ENCODE results near the gene SCN4B.

The SCN4B gene

GRCh38 chr11:118092907-118093571, 59.6 kb downstream of the SCN4B start:
- Mint-ChIP-seq H3K36me3 (ENCODE audit: insufficient read depth) (no peaks in the 10 kb centered on the region), H3K4me3 (no peak overlapping the region), H3K9me3 (peaks cover 6% of the 10 kb centered on the region), H3K4me1 (no peaks in the 10 kb centered on the region), H3K27ac (ENCODE audit: low read depth) (no peak overlapping the region), H3K27me3 (peaks cover 50% of the 10 kb centered on the region)
- DNase-seq (ENCODE audit: low spot score in 2 of 2): no peak
- ATAC-seq (replicated peaks; ENCODE audit: extremely low read depth, poor library complexity, severe bottlenecking): no peak

GRCh38 chr11:118091690-118092089, 60.9 kb downstream of the SCN4B start:
- Mint-ChIP-seq H3K4me1 (no peaks in the 10 kb centered on the region), H3K27ac (ENCODE audit: low read depth) (no peak overlapping the region), H3K36me3 (ENCODE audit: insufficient read depth) (peaks cover 1% of the 10 kb centered on the region), H3K4me3 (no peak overlapping the region), H3K9me3 (peaks cover 6% of the 10 kb centered on the region), H3K27me3 (peaks cover 50% of the 10 kb centered on the region)
- DNase-seq (ENCODE audit: low spot score in 2 of 2) (no peak), ATAC-seq (replicated peaks; ENCODE audit: extremely low read depth, poor library complexity, severe bottlenecking) (no peak)

GRCh38 chr11:118090545-118091162, 62.0 kb downstream of the SCN4B start:
- H3K4me3 Mint-ChIP-seq: no peak overlapping the region
- ATAC-seq (replicated peaks; ENCODE audit: extremely low read depth, poor library complexity, severe bottlenecking): no peak
- H3K27ac Mint-ChIP-seq (ENCODE audit: low read depth): no peak overlapping the region
- peaks cover 6% of the 10 kb centered on the region for H3K9me3 Mint-ChIP-seq
- H3K36me3 Mint-ChIP-seq (ENCODE audit: insufficient read depth): peaks cover 1% of the 10 kb centered on the region
- H3K4me1 Mint-ChIP-seq: no peaks in the 10 kb centered on the region
- peaks cover 52% of the 10 kb centered on the region for H3K27me3 Mint-ChIP-seq
- DNase-seq (ENCODE audit: low spot score in 2 of 2): no peak

- Mint-ChIP-seq H3K27ac (ENCODE audit: low read depth) (no peak overlapping the region), H3K9me3 (peaks cover 6% of the 10 kb centered on the region), H3K36me3 (ENCODE audit: insufficient read depth) (peaks cover 1% of the 10 kb centered on the region), H3K4me3 (no peak overlapping the region), H3K4me1 (no peaks in the 10 kb centered on the region), H3K27me3 (peaks cover 52% of the 10 kb centered on the region)
- DNase-seq (ENCODE audit: low spot score in 2 of 2) (no peak), ATAC-seq (replicated peaks; ENCODE audit: extremely low read depth, poor library complexity, severe bottlenecking) (no peak)
Measured at GRCh38 chr11:118088531-118088930, 64.1 kb downstream of the SCN4B start.

- H3K9me3 Mint-ChIP-seq: peaks cover 6% of the 10 kb centered on the region
- H3K4me1 Mint-ChIP-seq: no peaks in the 10 kb centered on the region
- H3K36me3 Mint-ChIP-seq (ENCODE audit: insufficient read depth): peaks cover 1% of the 10 kb centered on the region
- H3K4me3 Mint-ChIP-seq: no peak overlapping the region
- peaks cover 52% of the 10 kb centered on the region for H3K27me3 Mint-ChIP-seq
- ATAC-seq (replicated peaks; ENCODE audit: extremely low read depth, poor library complexity, severe bottlenecking): no peak
- H3K27ac Mint-ChIP-seq (ENCODE audit: low read depth): no peak overlapping the region
- no peak for DNase-seq (ENCODE audit: low spot score in 2 of 2)
Measured at GRCh38 chr11:118087931-118088330, 64.7 kb downstream of the SCN4B start.

GRCh38 chr11:118086913-118087768, 65.5 kb downstream of the SCN4B start, which contains the start of gene SMIM35:
Gene SMIM35, minus strand, starts transcription at chr11:118086963. Its CDS starts 206 bp downstream, at chr11:118086757.
- H3K27ac Mint-ChIP-seq (ENCODE audit: low read depth): no peak within 1 kb of the TSS
- H3K27me3 Mint-ChIP-seq: peaks cover 49% of the 10 kb centered on the region
- no peak within 1 kb of the TSS for H3K4me3 Mint-ChIP-seq
- H3K36me3 Mint-ChIP-seq (ENCODE audit: insufficient read depth): peaks cover 1% of the 10 kb centered on the region
- ATAC-seq (replicated peaks; ENCODE audit: extremely low read depth, poor library complexity, severe bottlenecking) (no peak), DNase-seq (ENCODE audit: low spot score in 2 of 2) (no peak)
- peaks cover 6% of the 10 kb centered on the region for H3K9me3 Mint-ChIP-seq
- H3K4me1 Mint-ChIP-seq: no peaks in the 10 kb centered on the region

- peaks cover 31% of the 10 kb centered on the region for H3K27me3 Mint-ChIP-seq
- no peak overlapping the region for H3K27ac Mint-ChIP-seq (ENCODE audit: low read depth)
- ATAC-seq (replicated peaks; ENCODE audit: extremely low read depth, poor library complexity, severe bottlenecking) (no peak), DNase-seq (ENCODE audit: low spot score in 2 of 2) (no peak)
- H3K36me3 Mint-ChIP-seq (ENCODE audit: insufficient read depth): peaks cover 1% of the 10 kb centered on the region
- H3K9me3 Mint-ChIP-seq: peaks cover 6% of the 10 kb centered on the region
- no peak overlapping the region for H3K4me3 Mint-ChIP-seq
- H3K4me1 Mint-ChIP-seq: peaks cover 7% of the 10 kb centered on the region
Measured at GRCh38 chr11:118084656-118085055, 68.0 kb downstream of the SCN4B start.

- Mint-ChIP-seq H3K4me1 (peaks cover 11% of the 10 kb centered on the region), H3K9me3 (peaks cover 6% of the 10 kb centered on the region), H3K27me3 (peaks cover 28% of the 10 kb centered on the region), H3K36me3 (ENCODE audit: insufficient read depth) (peaks cover 1% of the 10 kb centered on the region), H3K27ac (ENCODE audit: low read depth) (no peak overlapping the region), H3K4me3 (no peak overlapping the region)
- DNase-seq (ENCODE audit: low spot score in 2 of 2): no peak
- ATAC-seq (replicated peaks; ENCODE audit: extremely low read depth, poor library complexity, severe bottlenecking): no peak
Measured at GRCh38 chr11:118084247-118084646, 68.4 kb downstream of the SCN4B start.

Data from central memory CD8-positive, alpha-beta T cell (primary cell).